ENCODE measurements around the gene CRYBG1.

The CRYBG1 gene

DNA sequence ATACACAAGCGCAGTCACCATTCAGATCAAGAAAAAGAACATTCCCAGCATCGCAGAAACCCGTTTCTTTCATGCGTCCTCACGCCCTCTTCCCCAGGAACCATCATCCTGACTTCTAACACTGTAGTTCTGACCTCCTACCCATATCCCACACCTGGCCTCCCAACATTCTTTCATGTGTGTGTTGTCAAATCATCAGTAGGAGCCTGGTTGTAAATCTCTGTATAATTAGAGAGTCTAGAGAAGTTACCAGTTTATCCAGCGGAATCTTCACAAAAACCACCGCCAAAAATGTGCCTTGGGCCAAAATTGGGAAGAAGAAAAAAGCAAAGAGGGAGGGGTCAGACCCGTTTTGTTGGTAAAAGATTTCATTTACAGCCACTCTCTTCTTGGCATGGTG lies 177.1 kb downstream of the CRYBG1 start:
- no peak overlapping the region for H3K27ac Mint-ChIP-seq
- no peaks in the 10 kb centered on the region for H3K36me3 Mint-ChIP-seq (ENCODE audit: low read depth)
- no peaks in the 10 kb centered on the region for H3K4me1 Mint-ChIP-seq
- H3K4me3 Mint-ChIP-seq: no peak overlapping the region
- H3K9me3 Mint-ChIP-seq: no peaks in the 10 kb centered on the region
- H3K27me3 Mint-ChIP-seq (ENCODE audit: low read depth): peaks cover 16% of the 10 kb centered on the region
- TF ChIP-seq, protein P1, sequence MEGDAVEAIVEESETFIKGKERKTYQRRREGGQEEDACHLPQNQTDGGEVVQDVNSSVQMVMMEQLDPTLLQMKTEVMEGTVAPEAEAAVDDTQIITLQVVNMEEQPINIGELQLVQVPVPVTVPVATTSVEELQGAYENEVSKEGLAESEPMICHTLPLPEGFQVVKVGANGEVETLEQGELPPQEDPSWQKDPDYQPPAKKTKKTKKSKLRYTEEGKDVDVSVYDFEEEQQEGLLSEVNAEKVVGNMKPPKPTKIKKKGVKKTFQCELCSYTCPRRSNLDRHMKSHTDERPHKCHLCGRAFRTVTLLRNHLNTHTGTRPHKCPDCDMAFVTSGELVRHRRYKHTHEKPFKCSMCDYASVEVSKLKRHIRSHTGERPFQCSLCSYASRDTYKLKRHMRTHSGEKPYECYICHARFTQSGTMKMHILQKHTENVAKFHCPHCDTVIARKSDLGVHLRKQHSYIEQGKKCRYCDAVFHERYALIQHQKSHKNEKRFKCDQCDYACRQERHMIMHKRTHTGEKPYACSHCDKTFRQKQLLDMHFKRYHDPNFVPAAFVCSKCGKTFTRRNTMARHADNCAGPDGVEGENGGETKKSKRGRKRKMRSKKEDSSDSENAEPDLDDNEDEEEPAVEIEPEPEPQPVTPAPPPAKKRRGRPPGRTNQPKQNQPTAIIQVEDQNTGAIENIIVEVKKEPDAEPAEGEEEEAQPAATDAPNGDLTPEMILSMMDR (IDR thresholded peaks at IDR 0.05; ENCODE audit: unreplicated experiment in 3 of 3): no peak

DNA sequence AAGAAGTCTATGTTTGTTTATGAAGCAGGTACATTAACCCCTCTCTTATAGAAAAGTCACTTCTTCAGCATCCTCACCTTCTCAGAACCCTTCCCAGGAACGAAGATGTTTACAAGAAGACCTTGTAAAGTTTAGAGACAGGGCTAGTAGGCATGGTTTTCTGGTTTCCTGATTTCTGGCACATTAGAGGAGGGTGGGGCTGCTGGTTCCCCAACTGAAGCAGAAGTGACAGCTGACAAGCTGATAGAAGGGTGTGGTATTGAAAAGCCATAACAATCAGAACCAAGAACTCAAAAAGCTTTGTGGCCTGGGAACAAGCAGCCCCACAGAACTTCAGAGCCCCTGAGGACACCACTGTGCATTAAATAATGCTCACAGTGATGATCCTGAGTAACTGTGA lies 177.6 kb downstream of the CRYBG1 start:
- TF ChIP-seq, protein P1 (IDR thresholded peaks at IDR 0.05; ENCODE audit: unreplicated experiment in 3 of 3): no peak
- Mint-ChIP-seq H3K4me3 (no peak overlapping the region), H3K36me3 (ENCODE audit: low read depth) (no peaks in the 10 kb centered on the region), H3K9me3 (no peaks in the 10 kb centered on the region), H3K27me3 (ENCODE audit: low read depth) (peaks cover 12% of the 10 kb centered on the region), H3K27ac (no peak overlapping the region), H3K4me1 (no peaks in the 10 kb centered on the region)

DNA sequence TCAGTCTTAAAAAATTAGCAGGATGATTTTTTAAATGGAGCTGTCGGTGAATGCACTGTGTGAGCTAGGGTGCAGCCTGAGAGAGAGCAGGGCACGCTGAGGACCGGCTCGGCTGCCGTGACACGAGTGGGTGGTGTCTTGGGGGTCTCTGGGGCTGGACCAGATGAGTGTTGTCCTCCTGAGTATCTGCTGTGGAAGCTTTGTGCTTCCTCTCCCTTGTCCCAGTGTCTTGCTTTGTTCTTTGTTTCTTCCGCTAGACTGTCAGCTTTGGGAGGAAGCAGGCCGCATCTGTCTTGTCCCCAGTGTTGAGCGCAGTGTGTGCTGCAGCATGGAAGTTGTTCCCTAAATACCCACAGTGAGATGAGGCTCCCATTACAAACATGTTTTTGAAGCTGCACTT lies 179.4 kb downstream of the CRYBG1 start:
- Mint-ChIP-seq H3K27ac (no peak overlapping the region), H3K4me1 (no peaks in the 10 kb centered on the region), H3K36me3 (ENCODE audit: low read depth) (no peaks in the 10 kb centered on the region), H3K27me3 (ENCODE audit: low read depth) (peaks cover 11% of the 10 kb centered on the region), H3K9me3 (no peaks in the 10 kb centered on the region), H3K4me3 (no peak overlapping the region)
- TF ChIP-seq, protein P1 (IDR thresholded peaks at IDR 0.05; ENCODE audit: unreplicated experiment in 3 of 3): no peak

DNA sequence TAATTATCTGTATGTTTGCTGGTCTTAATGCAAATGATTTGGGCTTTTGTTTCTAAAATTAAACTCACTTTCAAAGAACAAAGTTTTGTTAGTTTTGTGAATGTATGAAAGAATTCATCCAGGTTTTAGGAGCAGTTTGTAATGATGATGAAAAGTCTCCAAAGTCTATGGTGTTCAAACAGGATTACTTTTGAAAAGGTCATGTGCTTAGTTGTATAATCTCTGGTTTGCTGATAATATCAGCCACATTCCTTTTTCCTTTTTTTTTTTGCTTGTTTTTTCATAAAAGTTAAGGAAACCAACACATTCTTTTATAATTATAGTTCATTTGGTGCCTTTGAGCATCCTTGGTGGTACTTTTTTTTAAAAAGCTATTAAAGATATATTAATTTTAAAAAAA lies 179.9 kb downstream of the CRYBG1 start:
- Mint-ChIP-seq H3K9me3 (no peaks in the 10 kb centered on the region), H3K36me3 (ENCODE audit: low read depth) (no peaks in the 10 kb centered on the region), H3K4me3 (no peak overlapping the region), H3K27ac (no peak overlapping the region), H3K27me3 (ENCODE audit: low read depth) (peaks cover 11% of the 10 kb centered on the region), H3K4me1 (no peaks in the 10 kb centered on the region)
- TF ChIP-seq, protein P1 (IDR thresholded peaks at IDR 0.05; ENCODE audit: unreplicated experiment in 3 of 3): no peak

DNA sequence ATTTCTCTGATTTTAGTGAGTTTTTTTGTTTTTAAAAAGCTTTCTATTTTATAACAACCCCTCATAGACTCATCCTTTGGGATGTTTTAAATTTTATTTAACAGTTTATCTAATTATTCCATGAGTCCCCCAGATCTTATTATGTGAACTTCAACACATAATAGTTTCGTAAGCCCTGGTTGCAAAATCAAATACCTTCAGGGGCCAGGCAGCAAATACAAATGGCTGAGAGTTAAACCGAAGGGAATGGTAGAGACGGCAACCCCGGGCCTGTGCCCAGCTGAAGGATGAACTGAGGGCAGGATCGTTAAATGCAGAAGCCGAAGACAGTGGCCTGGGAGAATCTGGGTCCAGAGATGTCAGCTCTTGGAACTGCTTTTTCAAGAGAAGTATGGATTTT lies 180.4 kb downstream of the CRYBG1 start:
- no peak overlapping the region for H3K27ac Mint-ChIP-seq
- no peaks in the 10 kb centered on the region for H3K36me3 Mint-ChIP-seq (ENCODE audit: low read depth)
- no peak overlapping the region for H3K4me3 Mint-ChIP-seq
- TF ChIP-seq, protein P1 (IDR thresholded peaks at IDR 0.05; ENCODE audit: unreplicated experiment in 3 of 3): no peak
- peaks cover 11% of the 10 kb centered on the region for H3K27me3 Mint-ChIP-seq (ENCODE audit: low read depth)
- H3K4me1 Mint-ChIP-seq: no peaks in the 10 kb centered on the region
- H3K9me3 Mint-ChIP-seq: no peaks in the 10 kb centered on the region

DNA sequence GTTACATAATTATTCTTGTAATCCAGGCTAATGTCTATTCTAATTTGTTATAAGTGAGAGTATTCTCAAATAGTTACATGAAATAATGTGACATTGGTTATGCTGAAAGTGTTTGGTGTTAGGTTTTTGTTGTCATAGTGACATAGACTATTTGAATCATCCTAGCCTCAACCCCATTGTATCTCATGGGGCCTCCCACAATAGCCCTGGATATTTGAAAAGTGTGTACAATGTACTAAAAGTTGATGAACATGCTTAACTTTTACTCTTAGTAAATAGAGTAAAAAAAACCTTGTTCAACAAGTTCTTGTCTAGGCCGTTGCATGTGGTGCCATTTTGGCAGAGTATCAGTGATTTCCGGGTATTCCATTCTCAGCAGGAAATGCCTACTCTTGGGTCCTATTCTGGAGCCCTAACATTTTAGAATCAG lies 185.8 kb downstream of the CRYBG1 start:
- Mint-ChIP-seq H3K4me1 (no peaks in the 10 kb centered on the region), H3K27ac (no peak overlapping the region), H3K9me3 (no peaks in the 10 kb centered on the region), H3K36me3 (ENCODE audit: low read depth) (no peaks in the 10 kb centered on the region), H3K4me3 (no peak overlapping the region), H3K27me3 (ENCODE audit: low read depth) (no peaks in the 10 kb centered on the region)
- TF ChIP-seq, protein P1 (IDR thresholded peaks at IDR 0.05; ENCODE audit: unreplicated experiment in 3 of 3): no peak

Data from nephron (organoid).